ENCODE results near the gene MAVS.
"Not testable (repeated sequence)": the region's sequence is repeated elsewhere in the genome, so short reads cannot be mapped to it uniquely, and the experiment has no call there.

MAVS gene

GRCh38 chr20:3815703-3816315 lies 30.8 kb upstream of the MAVS start:
- no peak for FAIRE-seq

- FAIRE-seq: no peak
Observed at GRCh38 chr20:3818155-3819151, 28.2 kb upstream of the MAVS start.

- no peak for FAIRE-seq
Observed at GRCh38 chr20:3819411-3820047, 27.1 kb upstream of the MAVS start.

GRCh38 chr20:3820048-3820900 lies 26.4 kb upstream of the MAVS start, which contains the start of gene AP5S1:
TSS of gene AP5S1 (plus strand) at chr20:3820547. CDS start at chr20:3822118, 1,571 bp downstream.
- no peak for FAIRE-seq

GRCh38 chr20:3820901-3821727 lies 25.5 kb upstream of the MAVS start:
- FAIRE-seq: no peak

- FAIRE-seq: no peak
Observed at GRCh38 chr20:3821996-3822395, 24.6 kb upstream of the MAVS start.

GRCh38 chr20:3823881-3824280 lies 22.8 kb upstream of the MAVS start:
- FAIRE-seq: no peak

- no peak for FAIRE-seq
Observed at GRCh38 chr20:3825526-3825925, 21.1 kb upstream of the MAVS start.

GRCh38 chr20:3826420-3826819 lies 20.2 kb upstream of the MAVS start:
- no peak for FAIRE-seq

- no peak for FAIRE-seq
Observed at GRCh38 chr20:3828798-3829197, 17.8 kb upstream of the MAVS start.

- not testable (repeated sequence) for FAIRE-seq
Observed at GRCh38 chr20:3829891-3830290, 16.7 kb upstream of the MAVS start.

- no peak for FAIRE-seq
Observed at GRCh38 chr20:3836132-3836531, 10.5 kb upstream of the MAVS start.

- no peak for FAIRE-seq
Observed at GRCh38 chr20:3839328-3839727, 7.3 kb upstream of the MAVS start.

GRCh38 chr20:3840201-3840600 lies 6.4 kb upstream of the MAVS start:
- not testable (repeated sequence) for FAIRE-seq

GRCh38 chr20:3842348-3842930 lies 4.2 kb upstream of the MAVS start:
- no peak for FAIRE-seq

- FAIRE-seq: no peak
Observed at GRCh38 chr20:3843490-3843889, 3.1 kb upstream of the MAVS start.

GRCh38 chr20:3843990-3844619 lies 2.5 kb upstream of the MAVS start:
- FAIRE-seq: not testable (repeated sequence)

- FAIRE-seq: no peak
Observed at GRCh38 chr20:3846378-3846739, 275 bp upstream of the MAVS start.

GRCh38 chr20:3847429-3847940 lies 851 bp downstream of the MAVS start:
- FAIRE-seq: no peak

GRCh38 chr20:3848565-3848964 lies 1.9 kb downstream of the MAVS start:
- FAIRE-seq: no peak

- FAIRE-seq: no peak
Observed at GRCh38 chr20:3854462-3854871, 7.8 kb downstream of the MAVS start.

Data from islet of Langerhans (tissue), 1 donor.